Loucy (cell line): ENCODE results near the gene MT4.
A peak's percentile ranks its signal among the peaks of the same experiment; 100 is the strongest.

Experiments used
- H2AFZ ChIP-seq: fragments of 200-600 bp; sonication (generic); 2 replicates; pipeline ENCODE4 v1.6.0; 2016; ENCODE audit warnings: antibody characterized with exemption, mild to moderate bottlenecking, low read length, moderate library complexity
- H3F3A ChIP-seq: fragments of 200-600 bp; 2 replicates; pipeline ENCODE4 v1.6.0; 2016; ENCODE audit warnings: antibody characterized with exemption, low read depth, mild to moderate bottlenecking
- H3K27me3 ChIP-seq: fragments of 200-600 bp; sonication (generic); 2 replicates; pipeline ENCODE4 v1.6.1; 2014; ENCODE audit warnings: low read length, mild to moderate bottlenecking; ENCODE audit not compliant: insufficient read depth, poor library complexity, severe bottlenecking
- H3K36me3 ChIP-seq: fragments of 200-600 bp; sonication (generic); 2 replicates; pipeline ENCODE4 v1.6.1; 2016; ENCODE audit warnings: low read length; ENCODE audit not compliant: insufficient read depth
- H3K4me1 ChIP-seq: fragments of 200-600 bp; sonication (generic); 2 replicates; pipeline ENCODE4 v1.5.1; 2014; ENCODE audit warnings: low read length, mild to moderate bottlenecking; ENCODE audit not compliant: insufficient read depth, poor library complexity, severe bottlenecking
- H3K4me2 ChIP-seq: fragments of 200-600 bp; sonication (generic); 2 replicates; pipeline ENCODE4 v1.6.0; 2014; ENCODE audit warnings: antibody characterized with exemption, low read length, low read depth, mild to moderate bottlenecking; ENCODE audit not compliant: poor library complexity, severe bottlenecking
- H3K4me3 ChIP-seq: fragments of 200-600 bp; sonication (generic); 2 replicates; pipeline ENCODE4 v1.5.1; 2014; ENCODE audit warnings: low read length, mild to moderate bottlenecking, mixed read lengths; ENCODE audit not compliant: poor library complexity, severe bottlenecking
- H3K79me2 ChIP-seq: fragments of 200-600 bp; sonication (generic); 2 replicates; pipeline ENCODE4 v1.6.1; 2014; ENCODE audit warnings: low read length; ENCODE audit not compliant: insufficient read depth
- H3K9ac ChIP-seq: fragments of 200-600 bp; sonication (generic); 2 replicates; pipeline ENCODE4 v1.6.0; 2014; ENCODE audit warnings: mild to moderate bottlenecking, low read depth, low read length, moderate library complexity; ENCODE audit not compliant: poor library complexity, severe bottlenecking
- H3K9me2 ChIP-seq: fragments of 200-600 bp; sonication (generic); replicated peaks from 2 replicates; pipeline ENCODE4 v1.6.1; 2016; ENCODE audit warnings: low read depth, low read length, mixed read lengths
- H3K9me3 ChIP-seq: fragments of 200-600 bp; sonication (generic); 2 replicates; pipeline ENCODE4 v1.6.1; 2014; ENCODE audit warnings: mild to moderate bottlenecking, antibody characterized with exemption, low read length, low read depth; ENCODE audit not compliant: insufficient read depth
- H4K20me1 ChIP-seq: fragments of 200-600 bp; sonication (generic); 2 replicates; pipeline ENCODE4 v1.6.0; 2014; ENCODE audit warnings: antibody characterized with exemption, low read length, mild to moderate bottlenecking; ENCODE audit not compliant: insufficient read depth, poor library complexity, severe bottlenecking
- CTCF ChIP-seq: fragments of 200-600 bp; sonication (generic); conservative IDR thresholded peaks from 2 replicates; pipeline ENCODE4 v1.5.1; 2014; ENCODE audit warnings: mild to moderate bottlenecking, antibody characterized with exemption, low read length
- EZH2phosphoT487 ChIP-seq: fragments of 200-600 bp; IDR thresholded peaks from 2 replicates; pipeline ENCODE4 v1.6.1; 2018; ENCODE audit warnings: antibody characterized with exemption, mild to moderate bottlenecking, moderate library complexity, borderline replicate concordance

The MT4 gene

GRCh38 chr16:56591377-56592060, 26.6 kb downstream of the MT4 start:
- H3K9me2 ChIP-seq: no peaks in the 10 kb centered on the region
- no peaks in the 10 kb centered on the region for H3F3A ChIP-seq
- peak overlapping the region; percentile 57 for H2AFZ ChIP-seq
- H3K79me2 ChIP-seq: no peaks in the 10 kb centered on the region
- H3K4me2 ChIP-seq: no peak overlapping the region
- no peaks in the 10 kb centered on the region for H4K20me1 ChIP-seq
- H3K9ac ChIP-seq: no peak overlapping the region
- H3K4me1 ChIP-seq: peaks cover 5% of the 10 kb centered on the region
- H3K9me3 ChIP-seq: no peaks in the 10 kb centered on the region
- no peak for TF ChIP-seq EZH2phosphoT487
- no peak for TF ChIP-seq CTCF
- H3K36me3 ChIP-seq: no peaks in the 10 kb centered on the region
- H3K4me3 ChIP-seq: no peak overlapping the region
- no peaks in the 10 kb centered on the region for H3K27me3 ChIP-seq

GRCh38 chr16:56593573-56594291, 28.9 kb downstream of the MT4 start:
- H2AFZ ChIP-seq: no peak overlapping the region
- H3K79me2 ChIP-seq: no peaks in the 10 kb centered on the region
- H3K9me2 ChIP-seq: no peaks in the 10 kb centered on the region
- TF ChIP-seq EZH2phosphoT487: no peak
- TF ChIP-seq CTCF: no peak
- no peaks in the 10 kb centered on the region for H4K20me1 ChIP-seq
- H3K27me3 ChIP-seq: no peaks in the 10 kb centered on the region
- no peaks in the 10 kb centered on the region for H3K9me3 ChIP-seq
- H3K9ac ChIP-seq: no peak overlapping the region
- H3K4me3 ChIP-seq: no peak overlapping the region
- no peaks in the 10 kb centered on the region for H3F3A ChIP-seq
- no peaks in the 10 kb centered on the region for H3K36me3 ChIP-seq
- H3K4me2 ChIP-seq: no peak overlapping the region
- peaks cover 5% of the 10 kb centered on the region for H3K4me1 ChIP-seq

GRCh38 chr16:56594292-56594619, 29.4 kb downstream of the MT4 start:
- Histone ChIP-seq H3K9me2 (no peaks in the 10 kb centered on the region), H3K4me3 (no peak overlapping the region), H3K79me2 (no peaks in the 10 kb centered on the region), H3K9me3 (no peaks in the 10 kb centered on the region), H3K9ac (no peak overlapping the region), H3K27me3 (no peaks in the 10 kb centered on the region), H3K4me2 (no peak overlapping the region), H3K36me3 (no peaks in the 10 kb centered on the region), H4K20me1 (no peaks in the 10 kb centered on the region), H3K4me1 (peaks cover 5% of the 10 kb centered on the region), H2AFZ (no peak overlapping the region), H3F3A (no peaks in the 10 kb centered on the region)
- TF ChIP-seq CTCF (no peak), EZH2phosphoT487 (no peak)
